ENCODE data around the gene DIS3L2.

Gene DIS3L2

DNA sequence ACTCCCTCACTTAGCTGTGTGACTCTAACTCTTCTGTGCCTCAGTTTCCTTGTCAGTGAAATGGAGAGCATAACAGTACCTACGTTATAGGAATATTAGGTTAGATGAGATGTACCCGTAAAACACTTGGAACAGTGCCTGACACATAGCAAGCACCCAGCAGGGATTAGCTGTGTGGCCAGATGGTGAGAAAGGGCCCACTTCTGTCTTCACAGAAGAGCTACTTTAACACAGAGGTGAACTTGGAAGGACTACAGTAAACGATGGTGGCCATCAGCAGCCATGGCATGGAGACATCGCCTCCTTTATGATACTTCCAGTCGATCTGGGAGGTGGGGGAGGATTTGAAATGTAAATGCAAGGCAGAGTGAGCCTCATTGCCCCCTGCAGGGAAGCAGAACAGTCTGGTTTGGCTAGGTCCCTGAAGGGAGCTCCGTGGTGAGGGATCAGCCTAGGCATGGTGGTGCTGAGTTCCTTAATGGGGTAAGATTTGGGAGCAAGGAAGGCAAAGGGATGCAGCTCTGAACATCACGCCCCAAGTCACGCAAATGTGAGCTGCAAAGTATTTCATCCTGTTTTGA, 315.3 kb downstream of the DIS3L2 start:
- no peak overlapping the region for H3K4me3 ChIP-seq (ENCODE audit: low read depth in 1 of 2, low read length in 2 of 2)
- no peaks in the 10 kb centered on the region for H3K27me3 ChIP-seq (ENCODE audit: low read depth, low read length)
- H3K4me1 ChIP-seq (ENCODE audit: control insufficient read depth in 1 of 2, insufficient read depth in 2 of 2, low read length in 2 of 2): no peaks in the 10 kb centered on the region
- H3K36me3 ChIP-seq (ENCODE audit: control insufficient read depth in 1 of 2, insufficient read depth in 2 of 2, low read length in 2 of 2): peaks cover 8 to 21% of the 10 kb centered on the region in 2 donors
- no peak overlapping the region for H3K27ac ChIP-seq (ENCODE audit: low read length)
- H3K9me3 ChIP-seq (ENCODE audit: control insufficient read depth in 1 of 2, low read length in 2 of 2): no peaks in the 10 kb centered on the region

DNA sequence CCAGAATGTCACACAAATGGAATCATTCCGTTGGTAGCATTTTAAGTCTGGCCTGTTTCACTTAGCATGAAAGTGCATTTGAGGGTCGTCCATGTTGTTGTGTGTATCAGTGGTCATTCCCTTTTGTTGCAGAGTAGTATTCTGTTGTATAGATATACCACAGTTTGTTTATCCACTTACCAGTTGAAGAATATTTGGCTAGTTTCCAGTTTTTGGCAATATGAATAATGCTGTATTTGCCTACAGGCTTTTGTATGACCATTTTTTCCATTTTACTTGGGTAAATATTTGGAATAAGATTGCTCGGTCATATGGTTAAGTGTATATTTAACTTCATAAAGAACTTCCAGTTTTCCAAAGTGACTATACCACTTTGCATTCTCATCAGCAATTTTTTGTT, 317.0 kb downstream of the DIS3L2 start:
- no peak overlapping the region for H3K4me3 ChIP-seq (ENCODE audit: low read depth in 1 of 2, low read length in 2 of 2)
- no peaks in the 10 kb centered on the region for H3K4me1 ChIP-seq (ENCODE audit: control insufficient read depth in 1 of 2, insufficient read depth in 2 of 2, low read length in 2 of 2)
- no peaks in the 10 kb centered on the region for H3K27me3 ChIP-seq (ENCODE audit: low read depth, low read length)
- no peak overlapping the region for H3K27ac ChIP-seq (ENCODE audit: low read length)
- H3K9me3 ChIP-seq (ENCODE audit: control insufficient read depth in 1 of 2, low read length in 2 of 2): no peaks in the 10 kb centered on the region
- H3K36me3 ChIP-seq (ENCODE audit: control insufficient read depth in 1 of 2, insufficient read depth in 2 of 2, low read length in 2 of 2): peaks cover 7 to 8% of the 10 kb centered on the region in 2 donors

DNA sequence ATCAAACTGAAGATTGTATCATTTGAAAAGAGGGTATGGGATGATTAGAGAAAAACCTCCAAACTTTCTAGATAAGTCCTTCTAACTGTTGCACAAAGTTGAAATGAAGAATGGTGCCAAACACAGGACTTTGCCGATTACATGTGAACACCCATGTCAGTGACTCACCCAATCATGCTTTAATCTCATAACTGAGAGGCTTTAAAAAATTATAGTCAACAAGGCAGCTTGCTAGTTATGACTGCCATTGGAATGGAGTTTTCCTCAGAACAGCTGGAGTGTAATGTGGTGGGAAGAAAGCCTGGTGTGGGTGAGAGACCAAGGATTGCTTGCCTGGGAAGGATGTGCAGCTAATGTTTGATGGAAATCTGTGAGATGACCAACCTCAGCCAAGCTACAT, 318.8 kb downstream of the DIS3L2 start:
- Histone ChIP-seq H3K27ac (ENCODE audit: low read length) (no peak overlapping the region), H3K9me3 (ENCODE audit: control insufficient read depth in 1 of 2, low read length in 2 of 2) (no peaks in the 10 kb centered on the region), H3K36me3 (ENCODE audit: control insufficient read depth in 1 of 2, insufficient read depth in 2 of 2, low read length in 2 of 2) (peaks cover 4 to 9% of the 10 kb centered on the region in 2 donors), H3K4me1 (ENCODE audit: control insufficient read depth in 1 of 2, insufficient read depth in 2 of 2, low read length in 2 of 2) (no peaks in the 10 kb centered on the region), H3K27me3 (ENCODE audit: low read depth, low read length) (no peaks in the 10 kb centered on the region), H3K4me3 (ENCODE audit: low read depth in 1 of 2, low read length in 2 of 2) (no peak overlapping the region)

DNA sequence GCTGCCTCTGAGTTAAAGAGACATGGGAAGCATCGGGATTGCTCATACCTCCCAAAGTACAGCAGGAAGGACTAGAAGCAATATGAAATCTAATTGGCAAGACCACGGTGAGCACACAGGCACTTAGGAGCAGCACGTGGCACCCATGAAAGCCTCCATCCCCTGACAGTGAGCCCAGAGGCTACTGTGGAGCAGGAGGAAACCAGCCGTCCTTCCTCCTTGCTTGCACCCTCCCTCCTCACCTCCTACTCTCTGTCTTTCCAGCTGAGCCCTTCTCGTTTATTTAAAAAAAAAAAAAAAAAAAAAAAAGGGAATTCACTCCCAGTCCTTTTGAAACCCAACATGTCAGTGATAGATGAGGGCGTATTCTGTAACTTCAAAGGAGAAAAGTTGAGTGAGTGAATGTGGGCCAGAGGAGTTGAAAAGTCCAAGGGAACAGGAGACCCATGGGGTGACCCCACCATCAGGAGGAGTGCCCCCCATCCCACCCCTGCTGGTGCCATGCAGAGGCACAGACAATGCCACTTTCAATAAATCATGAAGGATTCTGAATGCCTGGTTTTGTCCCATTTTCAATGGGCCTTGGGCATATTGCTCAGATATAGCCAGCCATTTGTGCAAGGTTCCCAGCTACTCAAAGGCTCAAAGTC, 320.5 kb downstream of the DIS3L2 start:
- Histone ChIP-seq H3K27me3 (ENCODE audit: low read depth, low read length) (no peaks in the 10 kb centered on the region), H3K4me3 (ENCODE audit: low read depth in 1 of 2, low read length in 2 of 2) (no peak overlapping the region), H3K4me1 (ENCODE audit: control insufficient read depth in 1 of 2, insufficient read depth in 2 of 2, low read length in 2 of 2) (no peaks in the 10 kb centered on the region), H3K36me3 (ENCODE audit: control insufficient read depth in 1 of 2, insufficient read depth in 2 of 2, low read length in 2 of 2) (peaks cover 4 to 6% of the 10 kb centered on the region in 2 donors), H3K9me3 (ENCODE audit: control insufficient read depth in 1 of 2, low read length in 2 of 2) (no peaks in the 10 kb centered on the region), H3K27ac (ENCODE audit: low read length) (no peak overlapping the region)

DNA sequence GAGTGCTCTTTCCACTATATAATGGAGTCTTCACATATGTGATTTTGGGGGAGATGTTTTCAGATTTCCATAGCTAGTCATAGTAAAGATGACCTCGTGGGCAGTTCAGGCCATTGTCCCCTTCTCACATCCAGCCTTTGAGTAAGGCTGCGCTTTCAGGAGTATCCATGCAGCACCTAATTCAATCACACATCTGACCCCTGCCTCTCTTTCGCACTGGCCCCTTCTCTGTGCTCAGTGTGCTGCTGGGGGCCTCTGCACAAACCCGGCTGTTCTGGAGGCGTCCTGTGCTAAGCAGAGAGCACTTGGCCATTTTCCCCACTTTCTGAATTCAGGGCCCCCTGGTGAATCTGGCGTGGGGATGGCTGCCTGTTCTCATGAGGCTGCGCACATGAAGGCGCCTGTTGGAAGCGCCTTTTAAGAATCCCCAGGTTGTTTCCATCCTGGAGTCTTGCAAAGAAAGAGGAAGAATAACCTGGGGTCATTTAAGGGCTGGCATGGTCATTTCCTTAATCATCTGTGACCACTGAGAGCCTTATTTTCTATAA, 321.1 kb downstream of the DIS3L2 start:
- Histone ChIP-seq H3K9me3 (ENCODE audit: control insufficient read depth in 1 of 2, low read length in 2 of 2) (no peaks in the 10 kb centered on the region), H3K36me3 (ENCODE audit: control insufficient read depth in 1 of 2, insufficient read depth in 2 of 2, low read length in 2 of 2) (peaks cover 4 to 6% of the 10 kb centered on the region in 2 donors), H3K27me3 (ENCODE audit: low read depth, low read length) (no peaks in the 10 kb centered on the region), H3K4me3 (ENCODE audit: low read depth in 1 of 2, low read length in 2 of 2) (no peak overlapping the region), H3K4me1 (ENCODE audit: control insufficient read depth in 1 of 2, insufficient read depth in 2 of 2, low read length in 2 of 2) (no peaks in the 10 kb centered on the region), H3K27ac (ENCODE audit: low read length) (no peak overlapping the region)

DNA sequence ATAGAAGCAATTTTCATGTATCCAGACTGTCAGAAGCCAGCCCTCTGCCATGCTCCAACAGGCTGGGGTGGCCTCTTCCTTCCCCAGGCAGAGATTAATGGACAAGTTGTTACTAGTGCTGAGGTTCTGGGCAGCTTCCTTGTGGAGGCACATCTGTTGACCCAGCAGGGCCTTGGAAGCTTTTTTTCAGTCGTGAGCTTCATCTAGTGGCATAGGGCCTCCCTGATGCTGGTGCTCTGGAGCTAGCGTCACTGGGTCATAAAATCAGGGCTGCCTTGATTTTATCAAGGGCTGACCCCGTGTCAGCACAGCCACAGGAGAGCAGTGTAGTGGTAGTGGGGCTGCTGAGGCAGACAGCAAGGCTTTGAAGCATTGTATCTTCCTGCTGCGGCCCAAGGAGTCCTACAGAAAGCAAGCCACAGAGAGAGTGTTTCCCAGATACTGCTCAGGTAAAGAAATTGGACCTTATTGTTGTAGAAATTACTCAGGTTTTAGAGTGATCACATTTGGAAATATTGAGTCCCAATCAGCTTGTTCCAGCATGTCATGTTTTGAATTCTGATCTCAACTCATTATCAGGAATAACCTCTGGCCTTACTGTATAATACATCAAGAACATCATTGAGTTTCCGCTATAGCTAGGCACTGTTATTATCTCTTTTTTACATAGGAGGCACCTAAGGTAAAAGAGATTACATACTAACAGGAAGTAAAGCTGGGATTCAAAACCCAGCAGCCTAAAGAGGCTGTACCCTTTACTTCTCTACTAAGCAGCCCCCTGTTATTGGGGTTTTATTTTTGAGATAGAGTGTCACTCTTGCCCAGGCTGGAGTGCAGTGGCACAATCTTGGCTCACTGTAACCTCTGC, 324.7 kb downstream of the DIS3L2 start:
- H3K4me3 ChIP-seq (ENCODE audit: low read depth in 1 of 2, low read length in 2 of 2): no peak overlapping the region
- peaks cover 0 to 6% of the 10 kb centered on the region in 2 donors for H3K36me3 ChIP-seq (ENCODE audit: control insufficient read depth in 1 of 2, insufficient read depth in 2 of 2, low read length in 2 of 2)
- H3K27ac ChIP-seq (ENCODE audit: low read length): no peak overlapping the region
- no peaks in the 10 kb centered on the region for H3K9me3 ChIP-seq (ENCODE audit: control insufficient read depth in 1 of 2, low read length in 2 of 2)
- H3K4me1 ChIP-seq (ENCODE audit: control insufficient read depth in 1 of 2, insufficient read depth in 2 of 2, low read length in 2 of 2): no peaks in the 10 kb centered on the region
- H3K27me3 ChIP-seq (ENCODE audit: low read depth, low read length): no peaks in the 10 kb centered on the region

DNA sequence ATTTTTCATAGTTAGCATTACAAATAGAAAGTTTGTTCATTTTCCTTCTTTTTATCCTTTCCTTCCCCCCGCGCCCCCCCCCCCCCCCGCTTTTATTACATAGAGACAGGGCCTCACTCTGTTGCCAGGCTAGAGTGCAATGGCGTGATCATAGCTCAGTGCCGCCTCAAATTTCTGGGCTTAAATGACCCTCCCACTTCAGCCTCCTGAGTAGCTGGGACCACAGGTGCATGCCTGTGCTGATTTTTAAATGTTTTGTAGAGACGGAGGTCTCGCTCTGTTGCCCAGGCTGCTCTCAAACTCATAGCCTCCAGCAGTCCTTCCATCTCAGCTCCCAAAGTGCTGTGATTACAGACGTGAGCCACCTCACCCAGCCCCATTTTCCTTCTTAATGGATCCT, 325.8 kb downstream of the DIS3L2 start:
- Histone ChIP-seq H3K27ac (ENCODE audit: low read length) (no peak overlapping the region), H3K36me3 (ENCODE audit: control insufficient read depth in 1 of 2, insufficient read depth in 2 of 2, low read length in 2 of 2) (peaks cover 0 to 6% of the 10 kb centered on the region in 2 donors), H3K27me3 (ENCODE audit: low read depth, low read length) (no peaks in the 10 kb centered on the region), H3K4me3 (ENCODE audit: low read depth in 1 of 2, low read length in 2 of 2) (no peak overlapping the region), H3K4me1 (ENCODE audit: control insufficient read depth in 1 of 2, insufficient read depth in 2 of 2, low read length in 2 of 2) (no peaks in the 10 kb centered on the region), H3K9me3 (ENCODE audit: control insufficient read depth in 1 of 2, low read length in 2 of 2) (no peaks in the 10 kb centered on the region)

DNA sequence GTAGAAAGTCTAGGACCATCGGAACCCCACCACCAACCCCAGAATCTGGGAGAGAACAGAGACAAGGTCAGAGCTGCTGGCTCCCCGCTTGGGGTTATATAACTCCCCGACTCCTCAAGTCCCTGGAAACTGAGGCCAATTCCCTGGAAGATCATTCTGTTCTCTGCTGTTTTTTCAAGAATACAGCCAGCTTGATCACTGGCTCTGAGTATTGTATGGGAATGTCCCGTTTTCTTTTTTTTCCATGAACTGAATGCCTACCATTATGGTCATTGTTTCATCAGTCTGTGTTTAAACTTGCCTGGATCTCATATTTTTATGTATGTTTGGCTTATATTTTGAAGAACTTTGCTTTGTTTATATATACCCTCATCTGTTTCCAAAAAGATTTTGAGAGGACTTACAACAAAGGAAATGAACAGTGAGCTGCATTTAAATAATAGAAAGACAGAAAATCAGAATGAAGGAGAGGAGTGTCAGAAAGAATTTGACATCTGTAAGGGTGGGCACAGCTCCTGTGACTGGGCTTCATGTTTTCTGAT, 327.0 kb downstream of the DIS3L2 start:
- Histone ChIP-seq H3K9me3 (ENCODE audit: control insufficient read depth in 1 of 2, low read length in 2 of 2) (no peaks in the 10 kb centered on the region), H3K4me1 (ENCODE audit: control insufficient read depth in 1 of 2, insufficient read depth in 2 of 2, low read length in 2 of 2) (no peaks in the 10 kb centered on the region), H3K36me3 (ENCODE audit: control insufficient read depth in 1 of 2, insufficient read depth in 2 of 2, low read length in 2 of 2) (peaks cover 0 to 6% of the 10 kb centered on the region in 2 donors), H3K27ac (ENCODE audit: low read length) (no peak overlapping the region), H3K4me3 (ENCODE audit: low read depth in 1 of 2, low read length in 2 of 2) (no peak overlapping the region), H3K27me3 (ENCODE audit: low read depth, low read length) (no peaks in the 10 kb centered on the region)

DNA sequence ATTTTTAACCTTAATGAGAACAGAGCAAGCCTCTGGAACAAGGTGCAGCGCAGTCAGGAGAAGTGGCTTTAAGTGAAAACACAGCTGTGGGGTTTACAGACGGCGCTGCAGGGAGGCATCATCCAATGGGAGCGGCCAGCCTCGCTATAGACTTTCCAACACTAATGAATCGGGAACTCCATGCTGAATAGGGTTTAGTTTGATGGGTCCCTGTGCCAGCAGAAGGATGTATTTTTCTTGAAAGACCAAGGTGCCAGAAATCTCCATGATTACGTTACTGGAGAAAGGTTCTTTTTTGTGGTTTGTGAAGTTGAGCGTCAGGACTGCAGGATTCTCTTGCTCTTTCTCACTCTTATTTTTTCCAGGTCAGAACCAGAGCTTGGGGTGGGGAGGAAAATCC, 329.2 kb downstream of the DIS3L2 start:
- no peaks in the 10 kb centered on the region for H3K4me1 ChIP-seq (ENCODE audit: control insufficient read depth in 1 of 2, insufficient read depth in 2 of 2, low read length in 2 of 2)
- no peaks in the 10 kb centered on the region for H3K27me3 ChIP-seq (ENCODE audit: low read depth, low read length)
- no peak overlapping the region for H3K4me3 ChIP-seq (ENCODE audit: low read depth in 1 of 2, low read length in 2 of 2)
- no peaks in the 10 kb centered on the region for H3K9me3 ChIP-seq (ENCODE audit: control insufficient read depth in 1 of 2, low read length in 2 of 2)
- H3K27ac ChIP-seq (ENCODE audit: low read length): no peak overlapping the region
- H3K36me3 ChIP-seq (ENCODE audit: control insufficient read depth in 1 of 2, insufficient read depth in 2 of 2, low read length in 2 of 2): peaks cover 0 to 2% of the 10 kb centered on the region in 2 donors

DNA sequence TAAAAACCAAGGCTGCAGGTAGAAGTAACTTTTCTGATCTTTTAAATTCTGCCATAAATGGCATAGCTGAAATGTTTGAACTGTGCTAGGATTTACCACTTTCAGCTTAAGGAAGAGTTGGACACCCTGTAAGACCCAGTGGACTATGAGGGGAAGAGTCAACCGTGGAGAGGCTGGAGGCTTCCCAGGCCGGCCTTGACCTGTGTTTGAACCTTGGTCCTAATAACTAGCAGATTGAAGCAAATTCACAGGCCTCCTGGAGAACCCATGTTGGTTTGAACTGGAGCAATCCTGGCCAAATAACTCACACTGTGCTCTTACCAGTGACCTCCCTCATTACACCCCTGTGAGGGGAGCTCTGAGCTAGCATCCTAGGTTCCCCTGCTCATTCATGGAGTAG, 329.8 kb downstream of the DIS3L2 start:
- H3K27me3 ChIP-seq (ENCODE audit: low read depth, low read length): no peaks in the 10 kb centered on the region
- no peaks in the 10 kb centered on the region for H3K4me1 ChIP-seq (ENCODE audit: control insufficient read depth in 1 of 2, insufficient read depth in 2 of 2, low read length in 2 of 2)
- H3K4me3 ChIP-seq (ENCODE audit: low read depth in 1 of 2, low read length in 2 of 2): no peak overlapping the region
- H3K36me3 ChIP-seq (ENCODE audit: control insufficient read depth in 1 of 2, insufficient read depth in 2 of 2, low read length in 2 of 2): peaks cover 0 to 6% of the 10 kb centered on the region in 2 donors
- H3K9me3 ChIP-seq (ENCODE audit: control insufficient read depth in 1 of 2, low read length in 2 of 2): no peaks in the 10 kb centered on the region
- H3K27ac ChIP-seq (ENCODE audit: low read length): no peak overlapping the region

All from muscle layer of duodenum (tissue), 2 donors.